ENCODE measurements around the gene PRR23A. TPM values are rescaled to one million over a fixed set of nuclear protein-coding genes. Genes with fewer than 3 reads are reported as not detected.

The PRR23A gene
- total RNA-seq (2013), result not detected
- polyA plus RNA-seq, result not detected
- polyA minus RNA-seq, result not detected in 2 replicates
- total RNA-seq, result 0 to 0.58 (median 0) reads per million in 11 experiments

DNA sequence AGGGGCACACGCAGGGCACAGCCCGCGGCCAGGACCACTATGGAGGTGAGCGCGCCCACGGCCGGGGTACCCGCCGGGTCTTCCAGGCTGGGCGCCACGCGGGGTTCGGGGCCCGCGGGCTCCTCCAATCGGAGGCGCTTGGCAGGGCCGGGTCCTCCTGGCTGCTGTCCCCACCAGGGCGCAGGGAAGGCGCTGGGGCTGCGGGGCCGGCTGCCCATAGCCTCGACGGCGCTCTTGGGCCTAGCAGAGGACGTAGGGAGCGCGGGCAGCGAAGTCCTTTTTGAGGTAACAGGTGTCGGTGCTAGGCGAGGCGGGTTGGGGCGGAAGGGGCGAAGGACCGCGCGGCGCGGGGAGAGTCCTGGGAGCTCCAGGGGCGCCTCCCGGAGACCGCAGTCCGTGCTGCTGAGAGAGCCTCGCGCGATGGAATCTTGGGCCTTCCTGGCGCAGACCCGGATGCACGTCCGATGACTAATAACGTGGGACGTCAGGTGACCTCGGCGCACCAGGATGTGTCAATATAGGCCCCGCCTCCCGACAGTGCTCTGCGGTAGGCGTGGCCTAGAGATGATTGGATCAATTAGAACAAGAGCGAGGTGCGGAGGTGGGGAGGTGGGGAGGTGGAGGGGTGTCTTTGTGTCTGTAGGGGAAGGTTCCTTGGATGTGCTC, at the start of gene PRR23A:
Gene PRR23A, minus strand, starts transcription at position 218 of the 666 bp plus-strand sequence. Its CDS starts 0 bp downstream, at position 218.
- TF ChIP-seq, protein P1, sequence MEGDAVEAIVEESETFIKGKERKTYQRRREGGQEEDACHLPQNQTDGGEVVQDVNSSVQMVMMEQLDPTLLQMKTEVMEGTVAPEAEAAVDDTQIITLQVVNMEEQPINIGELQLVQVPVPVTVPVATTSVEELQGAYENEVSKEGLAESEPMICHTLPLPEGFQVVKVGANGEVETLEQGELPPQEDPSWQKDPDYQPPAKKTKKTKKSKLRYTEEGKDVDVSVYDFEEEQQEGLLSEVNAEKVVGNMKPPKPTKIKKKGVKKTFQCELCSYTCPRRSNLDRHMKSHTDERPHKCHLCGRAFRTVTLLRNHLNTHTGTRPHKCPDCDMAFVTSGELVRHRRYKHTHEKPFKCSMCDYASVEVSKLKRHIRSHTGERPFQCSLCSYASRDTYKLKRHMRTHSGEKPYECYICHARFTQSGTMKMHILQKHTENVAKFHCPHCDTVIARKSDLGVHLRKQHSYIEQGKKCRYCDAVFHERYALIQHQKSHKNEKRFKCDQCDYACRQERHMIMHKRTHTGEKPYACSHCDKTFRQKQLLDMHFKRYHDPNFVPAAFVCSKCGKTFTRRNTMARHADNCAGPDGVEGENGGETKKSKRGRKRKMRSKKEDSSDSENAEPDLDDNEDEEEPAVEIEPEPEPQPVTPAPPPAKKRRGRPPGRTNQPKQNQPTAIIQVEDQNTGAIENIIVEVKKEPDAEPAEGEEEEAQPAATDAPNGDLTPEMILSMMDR (IDR thresholded peaks at IDR 0.05), result no peak
- H3K4me1 ChIP-seq (ENCODE audit: control insufficient read depth in 1 of 2, insufficient read depth in 2 of 2, low read length in 2 of 2), result no peaks in the 10 kb centered on the region
- no peaks in the 10 kb centered on the region for H3K27me3 ChIP-seq (ENCODE audit: control insufficient read depth in 2 of 2, insufficient read depth in 2 of 2, low read length in 2 of 2)
- H3K36me3 Mint-ChIP-seq, result no peaks in the 10 kb centered on the region
- peaks cover 17 to 38% (median 31%) of the 10 kb centered on the region in 7 donors for H3K9me3 Mint-ChIP-seq
- no peak within 1 kb of the TSS for H2AFZ ChIP-seq (ENCODE audit: insufficient read depth, low read depth, low read length, poor library complexity, severe bottlenecking)
- intact Hi-C loops (cut with micrococcal nuclease), result no loop called here
- no peaks in the 10 kb centered on the region for H4K20me1 ChIP-seq (ENCODE audit: insufficient read depth, low read length)
- peaks cover 3 to 8% (median 6%) of the 10 kb centered on the region in 3 donors for H3K27me3 Mint-ChIP-seq (ENCODE audit: low read depth in 3 of 3)
- no peaks in the 10 kb centered on the region for H3K79me2 ChIP-seq (ENCODE audit: insufficient read depth, low read length)
- H3K27ac Mint-ChIP-seq, result no peak within 1 kb of the TSS
- H3K4me3 ChIP-seq (replicated peaks in 1 of 3; ENCODE audit: low read depth in 2 of 3, low read length in 3 of 3), result no peak within 1 kb of the TSS
- H3K4me2 ChIP-seq (replicated peaks; ENCODE audit: extremely low read depth, low read length, poor library complexity, severe bottlenecking), result no peak within 1 kb of the TSS
- no peaks in the 10 kb centered on the region for H3K4me1 Mint-ChIP-seq
- no peak within 1 kb of the TSS for H3K9ac ChIP-seq (ENCODE audit: insufficient read depth, low read length, poor library complexity, severe bottlenecking)
- H3K36me3 ChIP-seq (replicated peaks in 1 of 2; ENCODE audit: control insufficient read depth in 1 of 2, insufficient read depth in 2 of 2, low read length in 2 of 2), result no peaks in the 10 kb centered on the region
- DNase-seq, result no peak
- no peak within 1 kb of the TSS for H3K27ac ChIP-seq (ENCODE audit: low read depth in 1 of 2, low read length in 2 of 2)
- H3K9me3 ChIP-seq (replicated peaks in 1 of 2; ENCODE audit: control insufficient read depth in 1 of 2, insufficient read depth in 1 of 2, low read length in 2 of 2), result peaks cover 10 to 16% of the 10 kb centered on the region in 2 donors
- no peak within 1 kb of the TSS for H3K4me3 Mint-ChIP-seq
- 68% methylated on average over 57 of the region's 60 CpGs for WGBS (ENCODE audit: insufficient coverage)

DNA sequence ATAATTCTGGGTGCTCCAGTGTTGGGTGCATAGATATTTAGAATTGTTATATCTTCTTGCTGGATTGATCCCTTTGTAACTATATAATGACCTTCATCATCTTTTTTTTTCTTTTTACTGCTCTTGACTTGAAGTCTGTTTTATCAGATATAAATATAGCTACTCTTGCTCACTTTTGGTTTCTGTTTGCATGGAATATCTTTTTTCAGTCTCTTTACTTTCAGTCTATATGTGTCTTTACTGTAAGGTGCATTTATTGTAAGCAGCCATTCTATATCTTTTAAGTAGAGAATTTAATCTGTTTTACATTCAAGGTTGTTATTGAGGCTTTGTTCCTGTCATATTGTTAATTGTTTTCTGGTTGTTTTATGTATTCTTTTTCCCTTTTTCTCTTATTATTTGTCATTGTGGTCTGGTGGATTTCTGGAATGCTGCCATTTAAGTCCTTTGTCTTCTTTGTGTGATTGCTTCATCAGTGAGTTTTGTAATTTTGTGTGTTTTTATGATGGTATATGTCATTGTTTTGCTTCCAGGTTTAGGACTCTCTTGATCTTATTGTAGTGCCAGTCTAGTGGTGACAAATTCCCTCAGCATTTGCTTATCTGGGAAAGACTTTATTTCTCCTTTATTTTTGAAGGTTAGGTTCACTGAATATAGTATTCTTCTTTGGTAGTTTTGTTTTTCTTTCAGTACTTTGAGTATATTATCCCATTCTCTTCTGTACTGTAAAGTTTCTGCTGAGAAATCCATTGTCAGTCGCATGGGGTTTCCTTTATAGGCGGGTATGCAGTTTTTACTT, 46.9 kb upstream of the PRR23A start:
- Histone ChIP-seq H3K4me2 (replicated peaks; ENCODE audit: extremely low read depth, low read length, poor library complexity, severe bottlenecking) (no peak overlapping the region), H3K79me2 (ENCODE audit: insufficient read depth, low read length) (no peaks in the 10 kb centered on the region), H2AFZ (ENCODE audit: insufficient read depth, low read depth, low read length, poor library complexity, severe bottlenecking) (no peak overlapping the region), H3K4me1 (ENCODE audit: control insufficient read depth in 1 of 2, insufficient read depth in 2 of 2, low read length in 2 of 2) (no peaks in the 10 kb centered on the region), H3K9me3 (replicated peaks in 1 of 2; ENCODE audit: control insufficient read depth in 1 of 2, insufficient read depth in 1 of 2, low read length in 2 of 2) (peaks cover 12 to 13% of the 10 kb centered on the region in 2 donors), H3K27ac (ENCODE audit: low read depth in 1 of 2, low read length in 2 of 2) (no peak overlapping the region), H3K36me3 (replicated peaks in 1 of 2; ENCODE audit: control insufficient read depth in 1 of 2, insufficient read depth in 2 of 2, low read length in 2 of 2) (no peaks in the 10 kb centered on the region), H3K9ac (ENCODE audit: insufficient read depth, low read length, poor library complexity, severe bottlenecking) (no peak overlapping the region), H4K20me1 (ENCODE audit: insufficient read depth, low read length) (no peaks in the 10 kb centered on the region), H3K27me3 (ENCODE audit: control insufficient read depth in 2 of 2, insufficient read depth in 2 of 2, low read length in 2 of 2) (no peaks in the 10 kb centered on the region), H3K4me3 (replicated peaks in 1 of 3; ENCODE audit: low read depth in 2 of 3, low read length in 3 of 3) (no peak overlapping the region)
- Mint-ChIP-seq H3K27ac (no peak overlapping the region), H3K4me3 (no peak overlapping the region), H3K9me3 (peaks cover 4 to 26% (median 12%) of the 10 kb centered on the region in 7 donors), H3K36me3 (no peaks in the 10 kb centered on the region), H3K27me3 (ENCODE audit: low read depth in 3 of 3) (peaks cover 0 to 7% (median 1%) of the 10 kb centered on the region in 3 donors), H3K4me1 (no peaks in the 10 kb centered on the region)
- WGBS (ENCODE audit: insufficient coverage), result no CpG with 5 or more reads among the region's 2 CpGs
- DNase-seq, result no peak
- TF ChIP-seq, protein P1 (IDR thresholded peaks at IDR 0.05), result no peak
- intact Hi-C loops (cut with micrococcal nuclease), result no loop called here

All from CD14-positive monocyte (primary cell).